HG02938 (cell line): ENCODE measurements around the gene PIM1.
A peak's percentile ranks its signal among the peaks of the same experiment; 100 is the strongest.
"Not testable (repeated sequence)": the region's sequence is repeated elsewhere in the genome, so short reads cannot be mapped to it uniquely, and the experiment has no call there.

ENCODE experiments used
- ATAC-seq: cut with Tn5 transposase; IDR thresholded peaks from one replicate; pipeline ENCODE4 v1.9.1; 2021; ENCODE audit warnings: mild to moderate bottlenecking, moderate library complexity; ENCODE audit not compliant: unreplicated experiment

PIM1 gene

GRCh38 chr6:37170273-37171200 lies 585 bp downstream of the PIM1 start:
- peak; percentile 23 for ATAC-seq

GRCh38 chr6:37171201-37171969 lies 1.4 kb downstream of the PIM1 start:
- ATAC-seq = no peak

DNA sequence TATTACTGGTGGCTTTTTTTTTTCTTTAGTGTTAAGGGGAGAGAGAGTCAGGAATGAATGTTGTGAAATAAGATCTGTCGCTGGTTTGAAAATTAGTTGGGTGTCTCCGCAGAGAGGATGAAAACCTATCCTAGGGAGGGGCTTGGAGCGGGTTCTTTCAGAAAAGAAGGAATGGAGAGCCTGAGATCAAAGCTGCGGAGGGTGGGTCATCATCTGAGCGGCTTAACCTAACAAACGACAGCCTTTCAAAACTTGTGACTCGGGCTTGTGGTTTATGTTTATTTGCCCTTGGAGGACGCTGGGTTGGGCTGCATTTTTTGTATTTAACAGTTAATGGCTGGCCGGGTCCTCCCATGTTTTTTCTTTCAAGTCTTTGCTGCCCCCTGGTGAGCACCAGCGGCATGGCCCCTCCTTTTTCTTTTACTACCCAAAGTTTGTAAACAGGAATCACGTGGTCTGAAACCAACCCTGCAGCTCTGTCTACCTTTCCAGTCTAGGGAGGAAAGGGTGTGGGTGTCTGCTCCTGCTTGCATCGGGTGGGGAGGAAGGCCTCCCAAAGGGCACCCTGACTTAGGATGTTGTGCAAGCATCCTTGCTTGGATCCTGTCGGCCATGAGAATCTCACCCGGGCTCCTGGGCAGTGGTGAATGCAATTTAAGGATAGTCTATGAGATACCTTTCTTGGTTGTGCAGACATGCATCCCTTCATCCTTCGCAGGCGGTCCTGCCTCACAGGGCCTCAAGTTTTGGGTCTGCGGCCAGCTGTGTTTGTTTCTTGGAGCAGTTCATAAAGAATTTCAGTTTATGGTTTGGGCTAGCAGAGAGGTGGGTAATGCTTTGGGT lies 2.2 kb downstream of the PIM1 start:
- no peak for ATAC-seq

- no peak for ATAC-seq
Measured at GRCh38 chr6:37172912-37173492, 3.0 kb downstream of the PIM1 start.

- ATAC-seq = no peak
Measured at GRCh38 chr6:37173493-37174195, 3.7 kb downstream of the PIM1 start.

DNA sequence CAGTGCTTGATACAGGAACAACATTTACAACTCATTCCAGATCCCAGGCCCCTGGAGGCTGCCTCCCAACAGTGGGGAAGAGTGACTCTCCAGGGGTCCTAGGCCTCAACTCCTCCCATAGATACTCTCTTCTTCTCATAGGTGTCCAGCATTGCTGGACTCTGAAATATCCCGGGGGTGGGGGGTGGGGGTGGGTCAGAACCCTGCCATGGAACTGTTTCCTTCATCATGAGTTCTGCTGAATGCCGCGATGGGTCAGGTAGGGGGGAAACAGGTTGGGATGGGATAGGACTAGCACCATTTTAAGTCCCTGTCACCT lies 4.2 kb downstream of the PIM1 start:
- no peak for ATAC-seq

GRCh38 chr6:37174515-37175331 lies 4.8 kb downstream of the PIM1 start:
- ATAC-seq = no peak

DNA sequence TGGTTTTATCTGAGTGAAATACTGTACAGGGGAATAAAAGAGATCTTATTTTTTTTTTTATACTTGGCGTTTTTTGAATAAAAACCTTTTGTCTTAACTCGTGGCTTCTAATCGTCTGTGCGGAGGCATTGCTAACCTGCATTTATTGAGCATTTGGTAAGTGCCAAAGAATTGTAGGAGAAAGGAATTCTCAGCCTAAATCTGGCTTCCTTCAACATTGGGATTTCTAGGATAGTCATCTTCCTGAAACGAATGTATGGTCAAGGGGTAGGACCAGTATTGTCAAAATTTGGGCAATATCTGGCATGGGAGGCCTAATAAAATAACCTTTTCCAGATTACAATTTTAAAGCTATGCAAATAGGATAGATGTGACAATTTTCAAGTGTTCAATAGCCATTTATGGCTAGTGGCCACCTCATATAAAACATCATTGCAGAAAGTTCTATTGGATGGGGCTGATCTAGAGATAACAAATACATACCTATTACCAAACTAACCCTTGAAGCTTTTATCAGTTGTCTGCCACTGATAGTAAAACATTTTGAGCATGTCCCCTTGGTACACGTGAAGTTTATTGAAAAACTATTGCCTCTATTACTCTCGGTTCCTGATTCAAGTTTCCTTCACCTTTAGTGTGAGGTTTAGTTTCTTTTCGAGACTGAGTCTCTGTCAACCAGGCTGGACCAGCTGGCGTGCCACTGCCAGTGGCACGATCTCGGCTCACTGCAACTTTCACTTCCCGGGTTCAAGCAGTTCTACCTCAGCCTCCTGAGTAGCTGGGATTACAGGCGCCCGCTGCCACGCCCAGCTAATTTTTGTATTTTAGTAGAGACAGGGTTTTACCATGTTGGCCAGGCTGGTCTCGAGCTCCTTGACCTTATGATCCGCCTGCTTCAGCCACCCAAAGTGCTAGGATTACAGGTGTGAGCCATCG lies 5.6 kb downstream of the PIM1 start:
- ATAC-seq = no peak

GRCh38 chr6:37176268-37177076 lies 6.5 kb downstream of the PIM1 start:
- ATAC-seq = no peak

- ATAC-seq = no peak
Measured at GRCh38 chr6:37177077-37177934, 7.4 kb downstream of the PIM1 start.

DNA sequence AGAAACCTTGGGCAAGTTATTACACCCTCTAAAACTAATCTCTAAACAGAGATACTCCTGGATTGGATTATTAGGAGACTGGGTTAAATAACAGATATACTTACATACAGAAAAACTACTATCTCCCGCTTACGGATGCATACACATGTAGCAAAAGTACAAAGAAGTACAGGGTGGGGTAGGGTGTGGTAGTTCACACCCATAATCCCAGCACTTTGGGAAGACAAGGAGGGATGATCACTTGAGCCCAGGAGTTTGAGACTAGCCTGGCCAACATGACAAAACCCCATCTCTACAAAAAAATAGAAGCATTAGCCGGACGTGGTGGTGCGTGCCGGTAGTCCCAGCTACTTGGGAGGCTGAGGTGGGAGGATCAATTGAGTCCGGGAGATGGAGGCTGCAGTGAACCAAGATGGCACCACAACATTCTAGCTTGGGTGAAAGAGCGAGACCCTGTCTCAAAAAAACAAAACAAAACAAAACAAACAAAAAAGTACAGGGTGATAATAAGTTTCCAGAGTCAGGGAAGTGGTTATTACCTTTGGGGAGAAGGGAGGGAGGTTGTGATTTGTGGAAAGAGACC lies 8.1 kb downstream of the PIM1 start:
- ATAC-seq = no peak

DNA sequence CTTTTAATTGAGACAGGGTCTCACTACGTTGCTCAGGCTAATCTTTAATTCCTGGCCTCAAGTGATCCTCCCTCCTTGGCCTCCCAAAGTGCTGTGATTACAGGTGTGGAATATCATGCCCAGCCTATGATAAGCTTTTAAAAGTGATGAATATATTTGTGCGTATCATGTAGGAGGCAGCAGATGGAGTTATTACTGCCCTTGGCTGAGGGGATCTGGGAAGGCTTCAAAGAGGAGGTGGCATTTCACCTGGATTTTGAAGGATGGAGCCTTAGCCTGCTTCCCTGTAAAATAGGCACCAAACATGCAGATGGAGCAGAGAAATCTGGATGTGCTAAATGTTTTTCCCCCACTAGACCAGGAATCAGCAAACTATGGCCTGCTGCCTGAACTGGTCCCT lies 10.1 kb downstream of the PIM1 start:
- no peak for ATAC-seq

GRCh38 chr6:37180610-37181009 lies 10.7 kb downstream of the PIM1 start:
- ATAC-seq = not testable (repeated sequence)

DNA sequence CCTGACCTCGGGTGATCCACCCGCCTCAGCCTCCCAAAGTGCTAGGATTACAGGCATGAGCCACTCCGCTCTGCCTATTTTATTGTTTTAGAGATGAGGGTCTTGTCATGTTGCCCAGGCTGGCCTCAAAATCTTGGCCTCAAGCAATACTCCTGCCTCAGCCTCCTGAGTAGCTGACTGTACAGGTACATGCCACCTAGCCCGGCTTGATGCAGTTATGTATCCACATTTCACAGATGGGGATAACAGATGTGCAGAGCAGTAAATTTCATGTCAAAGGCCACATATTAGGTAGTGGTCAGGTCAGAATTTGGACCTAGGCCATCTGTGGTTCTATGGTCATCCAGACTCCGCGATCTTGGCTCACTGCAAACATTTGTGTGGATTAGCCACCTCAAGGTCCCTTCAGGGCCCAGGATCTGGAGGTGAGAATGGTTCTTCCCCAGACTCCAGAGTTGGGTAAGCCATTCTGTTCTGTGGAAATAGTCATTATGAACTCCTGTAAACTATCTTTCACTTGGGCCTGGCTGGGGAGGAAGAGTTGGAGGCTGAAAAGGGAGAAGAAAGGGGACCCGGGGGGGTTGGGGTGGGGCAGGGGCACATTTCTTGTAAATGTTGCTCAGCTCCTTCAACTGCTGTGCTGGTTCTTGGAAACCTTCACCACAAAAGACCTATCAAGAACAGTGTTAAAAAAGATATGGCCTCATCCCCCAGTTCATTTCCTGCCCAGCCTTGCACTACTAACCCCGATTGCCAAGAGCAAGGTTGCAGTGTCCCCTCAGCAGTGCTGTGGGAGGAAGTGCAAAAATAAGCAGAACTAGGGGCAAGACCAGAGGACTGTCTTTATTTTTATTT lies 13.0 kb downstream of the PIM1 start:
- no peak for ATAC-seq
